Skeletal muscle satellite cell (primary cell): ENCODE measurements around the gene COL4A1.
A peak's percentile ranks its signal among the peaks of the same experiment; 100 is the strongest.
"Not testable (repeated sequence)": the region's sequence is repeated elsewhere in the genome, so short reads cannot be mapped to it uniquely, and the experiment has no call there.

Experiments
- H3K27me3 ChIP-seq: 2 replicates; pipeline ENCODE4 v1.7.0; 2013; ENCODE audit warnings: low read length; ENCODE audit not compliant: control insufficient read depth, insufficient read depth
- H3K36me3 ChIP-seq: 2 replicates; pipeline ENCODE4 v1.7.0; 2013; ENCODE audit warnings: mild to moderate bottlenecking, control low read depth, low read length; ENCODE audit not compliant: insufficient read depth
- H3K4me1 ChIP-seq: 2 replicates; pipeline ENCODE4 v1.7.0; 2013; ENCODE audit warnings: low read length; ENCODE audit not compliant: control insufficient read depth, insufficient read depth
- H3K4me2 ChIP-seq: 2 replicates; pipeline ENCODE4 v1.7.0; 2013; ENCODE audit warnings: mild to moderate bottlenecking, low read length
- H3K4me3 ChIP-seq: 2 replicates; pipeline ENCODE4 v1.7.0; 2013; ENCODE audit warnings: low read length
- H3K9ac ChIP-seq: 2 replicates; pipeline ENCODE4 v1.7.0; 2013; ENCODE audit warnings: mild to moderate bottlenecking, low read depth, low read length, moderate library complexity
- H3K9me3 ChIP-seq: replicated peaks from 2 replicates; pipeline ENCODE4 v1.7.0; 2013; ENCODE audit warnings: mild to moderate bottlenecking, control low read depth, low read length

COL4A1 gene

DNA sequence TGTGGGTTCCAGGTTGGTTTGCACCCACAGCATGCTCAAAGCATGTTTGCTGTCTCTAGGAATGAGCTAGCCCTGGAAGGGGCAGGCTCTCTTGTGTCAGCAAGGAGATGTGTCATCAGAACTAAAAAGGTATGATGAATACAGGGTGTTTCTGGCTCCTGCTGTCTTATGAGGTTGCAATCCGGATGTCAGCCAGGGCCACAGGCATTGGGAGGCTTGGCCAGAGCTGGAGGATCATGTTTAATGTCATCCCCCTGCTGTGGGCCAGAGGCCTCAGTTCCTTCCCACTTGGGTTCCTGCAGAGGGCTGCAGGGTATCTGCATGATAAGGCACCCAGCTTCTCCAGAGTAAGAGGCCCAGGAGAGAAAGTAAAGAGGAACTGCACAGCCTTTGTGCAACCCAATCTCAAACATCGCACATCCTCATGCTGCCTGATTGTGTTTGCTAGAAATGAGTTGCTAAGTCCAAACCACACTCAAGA is 193.6 kb downstream of the COL4A1 start:
- H3K9ac ChIP-seq = no peak overlapping the region
- H3K4me3 ChIP-seq = no peak overlapping the region
- H3K9me3 ChIP-seq = no peaks in the 10 kb centered on the region
- no peak overlapping the region for H3K4me2 ChIP-seq
- H3K27me3 ChIP-seq = no peaks in the 10 kb centered on the region
- no peaks in the 10 kb centered on the region for H3K36me3 ChIP-seq
- peaks cover 42% of the 10 kb centered on the region for H3K4me1 ChIP-seq

DNA sequence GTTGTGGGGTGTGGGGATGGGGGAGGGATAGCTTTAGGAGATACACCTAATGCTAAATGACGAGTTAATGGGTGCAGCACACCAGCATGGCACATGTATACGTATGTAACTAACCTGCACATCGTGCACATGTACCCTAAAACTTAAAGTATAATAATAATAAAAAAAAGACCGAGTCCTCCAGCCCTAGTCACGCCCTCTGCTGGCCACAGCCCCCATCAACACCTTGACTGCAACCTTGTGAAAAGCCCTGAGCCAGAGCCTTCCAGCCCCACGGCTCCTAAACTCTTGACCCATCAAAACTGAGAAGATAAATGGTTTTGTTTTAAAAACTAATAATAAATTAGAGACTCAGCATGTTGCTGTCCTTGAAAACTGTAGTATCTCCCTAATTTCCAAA is 194.6 kb downstream of the COL4A1 start:
- not testable (repeated sequence) for H3K9me3 ChIP-seq, H3K36me3 ChIP-seq, H3K9ac ChIP-seq, H3K27me3 ChIP-seq, H3K4me2 ChIP-seq, H3K4me3 ChIP-seq
- peaks cover 42% of the 10 kb centered on the region for H3K4me1 ChIP-seq

DNA sequence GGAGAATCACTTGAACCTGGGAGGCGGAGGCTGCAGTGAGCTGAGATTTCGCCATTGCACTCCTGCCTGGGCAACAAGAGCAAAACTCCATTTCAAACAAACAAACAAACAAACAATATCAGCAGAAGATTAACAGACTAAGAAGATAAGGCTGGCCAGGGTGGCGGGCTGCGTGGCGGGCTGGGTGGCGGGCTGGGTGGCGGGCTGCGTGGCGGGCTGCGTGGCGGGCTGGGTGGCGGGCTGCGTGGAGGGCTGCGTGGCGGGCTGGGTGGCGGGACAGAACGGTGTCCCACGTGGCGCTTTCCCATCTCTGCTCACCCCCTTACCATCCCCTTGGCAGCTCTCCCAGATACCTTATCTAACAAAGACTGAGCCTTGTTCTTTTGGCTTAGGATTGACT is 196.2 kb downstream of the COL4A1 start:
- Histone ChIP-seq H3K27me3 (no peaks in the 10 kb centered on the region), H3K9me3 (no peaks in the 10 kb centered on the region), H3K4me1 (peaks cover 49% of the 10 kb centered on the region), H3K9ac (no peak overlapping the region), H3K4me2 (no peak overlapping the region), H3K36me3 (no peaks in the 10 kb centered on the region), H3K4me3 (no peak overlapping the region)

DNA sequence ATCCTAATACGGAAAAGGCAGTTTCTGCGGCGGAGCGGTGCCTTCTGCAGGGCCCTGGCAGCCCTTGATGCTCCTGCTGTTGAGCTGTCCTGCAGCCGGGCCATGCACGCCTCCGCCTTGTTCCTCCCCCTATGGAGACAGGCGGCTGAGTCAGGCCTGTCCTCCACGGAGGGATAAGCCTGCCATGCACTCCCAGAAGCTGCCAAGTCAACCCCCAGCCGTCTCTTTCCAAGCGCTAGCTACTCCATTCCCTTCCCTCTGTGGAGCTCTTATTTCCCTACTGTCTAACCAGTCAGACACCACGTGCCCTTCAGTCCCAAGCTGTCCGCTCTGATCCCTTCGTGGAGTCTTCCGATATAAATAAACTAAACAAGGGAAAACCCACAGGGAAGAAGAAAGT is 197.0 kb downstream of the COL4A1 start:
- no peaks in the 10 kb centered on the region for H3K27me3 ChIP-seq
- no peaks in the 10 kb centered on the region for H3K36me3 ChIP-seq
- no peaks in the 10 kb centered on the region for H3K9me3 ChIP-seq
- H3K4me3 ChIP-seq = peak overlapping the region; percentile 45
- peak overlapping the region; percentile 63 for H3K9ac ChIP-seq
- H3K4me1 ChIP-seq = peaks cover 48% of the 10 kb centered on the region
- peak overlapping the region; percentile 78 for H3K4me2 ChIP-seq

DNA sequence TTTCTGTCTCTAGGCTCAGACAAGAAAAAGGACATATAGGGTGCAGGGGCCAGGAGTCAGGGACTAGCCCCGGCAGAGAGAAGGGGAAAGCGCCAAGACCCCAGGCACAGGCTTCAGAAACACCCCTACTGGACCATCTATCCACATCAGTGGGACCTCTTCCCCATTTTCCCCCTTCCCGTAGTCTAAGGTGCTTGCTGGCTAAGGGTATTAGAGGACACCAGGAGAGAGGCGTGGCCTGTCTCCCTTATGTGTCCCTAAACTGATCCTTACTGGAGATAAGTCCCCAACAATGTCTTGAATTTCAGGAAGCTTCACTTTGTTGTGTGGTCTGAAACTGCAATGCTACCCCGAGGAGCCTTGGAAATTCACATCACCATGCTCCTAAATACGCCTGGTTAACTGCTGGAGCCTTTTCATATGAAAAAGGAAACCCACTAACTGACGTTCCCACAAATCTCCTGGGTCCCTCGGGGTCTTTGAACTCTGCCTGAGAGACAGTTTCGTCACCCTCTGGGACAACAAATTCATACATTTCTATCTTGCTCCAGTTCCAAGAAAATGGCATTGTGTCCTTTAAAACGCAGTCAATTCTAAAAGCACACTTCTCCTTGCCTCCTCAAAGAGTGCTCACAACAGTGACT is 197.7 kb downstream of the COL4A1 start:
- no peaks in the 10 kb centered on the region for H3K36me3 ChIP-seq
- H3K9me3 ChIP-seq = no peaks in the 10 kb centered on the region
- peak overlapping the region; percentile 60 for H3K9ac ChIP-seq
- H3K4me1 ChIP-seq = peaks cover 41% of the 10 kb centered on the region
- peak overlapping the region; percentile 78 for H3K4me2 ChIP-seq
- H3K27me3 ChIP-seq = no peaks in the 10 kb centered on the region
- peak overlapping the region; percentile 45 for H3K4me3 ChIP-seq

DNA sequence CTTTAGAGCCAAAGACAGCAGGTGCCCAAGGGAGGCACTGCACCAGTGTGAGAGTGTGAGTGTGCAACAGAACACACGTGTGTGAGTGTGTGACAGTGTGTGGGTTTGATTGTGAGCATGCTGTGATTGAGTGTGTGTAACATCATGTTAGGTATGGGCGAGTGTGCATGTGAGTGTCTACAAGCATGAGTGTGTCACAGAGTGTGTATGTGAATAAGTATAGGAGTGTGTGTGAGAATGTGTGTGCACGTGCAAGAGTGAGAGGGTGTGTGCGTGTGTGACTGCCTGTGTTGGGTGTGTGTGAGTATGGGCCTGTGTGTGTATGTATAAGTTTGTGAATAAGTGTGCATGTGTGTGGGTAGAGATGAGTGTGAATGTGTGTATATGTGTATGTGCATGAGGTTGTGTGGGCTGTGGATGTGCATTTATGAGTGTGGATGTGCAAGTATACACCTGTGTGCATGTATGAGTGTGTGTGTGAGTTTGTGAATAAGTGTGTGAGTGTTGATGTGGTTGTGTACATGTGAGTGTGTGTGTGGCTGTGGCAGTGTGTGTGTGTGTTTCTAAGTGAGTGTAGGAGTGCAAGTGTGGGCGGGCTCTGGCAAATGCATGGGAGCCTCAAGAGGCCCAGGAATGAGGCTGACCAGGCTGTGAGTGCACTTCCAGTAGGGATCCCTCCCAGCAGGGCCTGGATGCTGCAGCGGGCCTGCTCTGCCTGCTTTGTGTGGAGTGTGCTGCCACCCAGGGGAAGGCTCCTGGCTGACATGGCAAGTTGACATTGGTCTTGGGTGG is 198.4 kb downstream of the COL4A1 start:
- peaks cover 34% of the 10 kb centered on the region for H3K4me1 ChIP-seq
- H3K9me3 ChIP-seq = no peaks in the 10 kb centered on the region
- H3K36me3 ChIP-seq = no peaks in the 10 kb centered on the region
- peak overlapping the region; percentile 78 for H3K4me2 ChIP-seq
- no peaks in the 10 kb centered on the region for H3K27me3 ChIP-seq
- H3K4me3 ChIP-seq = no peak overlapping the region
- peak overlapping the region; percentile 60 for H3K9ac ChIP-seq

DNA sequence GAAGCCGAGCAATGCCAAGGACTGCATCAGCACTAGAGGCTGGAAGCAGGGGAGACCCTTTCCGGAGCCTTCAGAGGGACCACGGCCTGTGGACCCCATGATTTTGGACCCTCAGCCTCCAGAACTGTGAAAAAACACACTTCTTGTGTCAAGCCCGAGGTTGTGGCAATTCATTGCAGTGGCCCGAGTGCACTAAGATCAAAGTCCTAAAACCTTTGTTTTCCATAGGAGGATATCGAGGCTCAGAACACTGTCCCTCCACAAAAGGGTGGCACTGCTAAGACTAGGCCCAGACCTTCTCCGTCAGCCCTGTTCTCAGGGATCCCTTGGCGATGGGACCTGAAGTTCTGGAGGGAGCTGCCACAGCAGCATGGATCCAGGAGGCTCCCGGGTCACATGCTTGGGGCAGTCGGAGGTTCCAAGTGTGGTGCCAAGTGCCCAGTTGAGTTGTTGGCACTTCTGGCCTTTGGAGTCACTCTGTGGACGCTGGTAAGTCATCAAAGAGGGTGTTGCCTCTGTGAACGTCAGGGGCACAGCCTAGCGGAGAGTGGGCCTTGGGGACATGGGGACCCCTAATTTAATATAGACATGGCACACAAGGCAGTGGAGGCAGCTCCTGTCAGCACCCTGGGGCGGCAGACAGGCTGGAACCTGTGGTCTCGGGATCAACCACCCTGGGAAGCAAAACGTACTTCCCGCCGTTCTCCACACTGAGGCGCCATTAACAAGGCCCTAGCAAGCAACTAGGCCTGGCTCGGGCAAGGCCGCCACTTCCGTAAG is 199.2 kb downstream of the COL4A1 start:
- Histone ChIP-seq H3K9ac (no peak overlapping the region), H3K27me3 (no peaks in the 10 kb centered on the region), H3K9me3 (no peaks in the 10 kb centered on the region), H3K36me3 (no peaks in the 10 kb centered on the region), H3K4me2 (no peak overlapping the region), H3K4me3 (no peak overlapping the region), H3K4me1 (peaks cover 26% of the 10 kb centered on the region)

DNA sequence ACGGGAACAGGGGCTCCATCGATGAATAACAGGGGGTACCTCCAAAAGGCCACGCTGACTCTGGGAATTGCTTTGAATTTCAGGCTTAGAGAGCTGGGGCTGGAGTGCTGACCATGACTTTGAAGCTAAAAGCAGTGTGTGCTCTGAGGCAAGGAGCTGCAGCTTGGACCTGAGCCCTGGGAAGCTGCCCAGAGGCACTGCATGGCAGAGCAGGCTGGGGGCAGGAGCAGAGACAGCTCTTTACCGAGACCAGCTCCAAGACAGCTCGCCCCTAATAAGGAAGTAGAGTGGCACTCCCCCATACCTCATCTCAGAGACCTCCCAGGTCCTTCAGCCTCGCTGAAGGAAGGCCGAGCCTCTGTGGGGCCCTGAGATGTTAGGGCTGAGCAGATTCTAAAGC is 200.2 kb downstream of the COL4A1 start:
- H3K9ac ChIP-seq = peak overlapping the region; percentile 20
- no peaks in the 10 kb centered on the region for H3K36me3 ChIP-seq
- peaks cover 23% of the 10 kb centered on the region for H3K4me1 ChIP-seq
- no peaks in the 10 kb centered on the region for H3K27me3 ChIP-seq
- H3K4me2 ChIP-seq = no peak overlapping the region
- no peaks in the 10 kb centered on the region for H3K9me3 ChIP-seq
- H3K4me3 ChIP-seq = no peak overlapping the region

DNA sequence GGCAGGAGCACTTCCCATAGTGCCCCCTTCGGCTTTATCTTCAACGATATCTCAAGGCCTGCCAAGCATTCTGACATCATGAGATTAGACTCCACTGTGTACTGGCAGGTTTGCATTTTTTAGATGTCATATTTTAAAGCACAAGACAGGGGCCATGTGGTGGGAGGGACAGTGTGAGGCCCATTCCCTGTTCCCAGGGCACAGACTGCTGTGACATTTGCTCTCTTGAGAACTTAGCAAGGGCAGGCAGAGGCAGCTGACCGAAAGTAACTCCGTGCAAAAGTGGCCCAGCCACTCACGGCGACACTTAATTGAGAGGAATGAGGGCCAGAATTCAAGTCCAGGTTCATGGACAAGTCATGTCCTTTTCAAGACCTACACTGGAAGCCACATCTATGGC is 201.8 kb downstream of the COL4A1 start:
- H3K27me3 ChIP-seq = no peaks in the 10 kb centered on the region
- peaks cover 19% of the 10 kb centered on the region for H3K4me1 ChIP-seq
- H3K36me3 ChIP-seq = no peaks in the 10 kb centered on the region
- no peak overlapping the region for H3K9ac ChIP-seq
- no peak overlapping the region for H3K4me3 ChIP-seq
- no peaks in the 10 kb centered on the region for H3K9me3 ChIP-seq
- H3K4me2 ChIP-seq = no peak overlapping the region

DNA sequence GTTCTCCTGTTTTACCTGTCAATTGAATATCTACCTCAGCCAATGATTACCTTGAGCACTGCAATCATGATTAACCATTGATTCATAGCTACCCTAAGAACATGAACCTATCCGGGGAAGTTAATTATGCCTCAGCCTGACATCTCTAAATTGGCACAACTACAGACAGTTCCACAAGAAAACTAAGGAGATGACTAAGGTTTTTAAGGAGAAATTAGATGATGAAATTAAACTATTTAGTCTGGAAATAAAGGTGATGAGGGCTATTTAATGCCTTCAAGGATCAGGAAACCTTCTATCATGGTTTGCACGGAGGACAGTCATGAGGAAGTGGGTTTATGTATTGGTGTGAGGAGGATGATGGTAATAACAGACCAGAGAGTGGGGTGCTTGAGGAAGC is 203.4 kb downstream of the COL4A1 start:
- Histone ChIP-seq H3K36me3 (no peaks in the 10 kb centered on the region), H3K4me2 (no peak overlapping the region), H3K4me3 (no peak overlapping the region), H3K27me3 (no peaks in the 10 kb centered on the region), H3K9ac (no peak overlapping the region), H3K4me1 (peaks cover 7% of the 10 kb centered on the region), H3K9me3 (peaks cover 3% of the 10 kb centered on the region)

DNA sequence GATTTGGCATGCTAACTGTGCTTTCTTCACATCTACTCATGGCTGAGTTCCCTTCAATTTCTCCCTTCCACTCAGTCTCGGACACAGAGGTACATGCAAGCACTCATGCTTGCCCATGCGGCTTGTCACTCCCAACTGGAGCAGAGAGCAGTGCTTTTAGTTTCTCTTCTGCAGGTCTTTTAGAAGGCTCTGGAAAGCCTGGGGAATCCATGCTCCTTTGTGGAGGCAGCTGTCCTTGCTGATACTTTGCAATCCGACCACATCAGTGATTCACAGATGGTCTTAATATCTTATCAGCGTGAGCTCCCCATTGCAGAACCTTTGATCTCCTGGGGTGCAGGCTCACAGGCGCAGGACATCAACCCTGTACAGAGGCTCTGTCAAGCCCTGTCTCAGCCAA is 203.9 kb downstream of the COL4A1 start:
- H3K9me3 ChIP-seq = peaks cover 3% of the 10 kb centered on the region
- no peaks in the 10 kb centered on the region for H3K27me3 ChIP-seq
- H3K36me3 ChIP-seq = no peaks in the 10 kb centered on the region
- H3K4me3 ChIP-seq = no peak overlapping the region
- H3K9ac ChIP-seq = no peak overlapping the region
- peaks cover 7% of the 10 kb centered on the region for H3K4me1 ChIP-seq
- H3K4me2 ChIP-seq = no peak overlapping the region
